Activated CD4-positive, alpha-beta T cell treated with anti-CD3 and anti-CD28 coated beads, Interleukin-2, amount 50 U/mL, for 4 hours (primary cell): Measurements from ENCODE around the gene RND3.

Experiments
- DNase-seq, 2 experiments: peaks; one replicate each; pipeline ENCODE4 v3.0.0-alpha.2; 2020

RND3 gene

GRCh38 chr2:150474326-150475074, 13.0 kb downstream of the RND3 start:
- DNase-seq, result no peak

DNA sequence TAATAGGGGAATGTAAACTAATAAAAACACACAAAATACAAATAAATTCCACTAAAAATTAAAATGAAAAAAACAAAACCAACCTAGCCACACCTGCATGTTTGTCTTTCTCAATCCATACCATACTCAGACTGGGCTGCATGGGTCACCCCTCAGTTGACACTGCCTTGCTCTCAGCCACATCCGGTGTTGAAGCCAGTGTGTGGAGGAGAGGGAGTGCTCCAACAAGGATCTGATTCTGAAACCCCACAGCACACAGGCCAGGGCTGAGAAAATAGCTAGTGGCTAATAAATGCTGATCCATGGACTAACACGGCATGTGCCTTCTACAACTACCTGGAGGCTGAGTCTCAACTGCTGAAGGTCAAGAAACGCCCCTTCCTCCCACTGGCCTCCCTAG, 13.7 kb downstream of the RND3 start:
- DNase-seq, result no peak

DNA sequence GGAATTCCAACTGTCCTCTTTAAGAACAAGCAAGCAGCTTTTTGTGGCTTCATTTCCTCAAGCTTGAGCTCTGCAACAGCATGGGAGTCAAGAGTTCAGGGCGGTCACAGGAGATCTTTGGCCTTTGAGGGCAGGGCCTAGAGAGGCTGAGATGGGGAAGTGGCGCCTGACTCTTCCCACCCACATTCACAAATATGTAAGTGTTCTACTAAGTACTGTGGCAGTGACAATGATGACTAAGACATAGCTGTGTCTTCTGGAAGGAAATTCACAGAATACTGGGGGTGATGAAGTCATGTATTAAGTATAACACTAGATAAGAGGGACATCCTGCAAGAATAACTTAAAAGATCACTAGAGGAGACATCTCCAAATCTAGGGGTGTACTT, 15.0 kb downstream of the RND3 start:
- no peak for DNase-seq

- no peak for DNase-seq
Measured at GRCh38 chr2:150471813-150472510, 15.5 kb downstream of the RND3 start.

GRCh38 chr2:150470435-150470834, 17.0 kb downstream of the RND3 start:
- DNase-seq, result no peak

- no peak for DNase-seq
Measured at GRCh38 chr2:150469706-150470274, 17.7 kb downstream of the RND3 start.

- DNase-seq, result no peak
Measured at GRCh38 chr2:150468350-150468960, 19.0 kb downstream of the RND3 start.

DNA sequence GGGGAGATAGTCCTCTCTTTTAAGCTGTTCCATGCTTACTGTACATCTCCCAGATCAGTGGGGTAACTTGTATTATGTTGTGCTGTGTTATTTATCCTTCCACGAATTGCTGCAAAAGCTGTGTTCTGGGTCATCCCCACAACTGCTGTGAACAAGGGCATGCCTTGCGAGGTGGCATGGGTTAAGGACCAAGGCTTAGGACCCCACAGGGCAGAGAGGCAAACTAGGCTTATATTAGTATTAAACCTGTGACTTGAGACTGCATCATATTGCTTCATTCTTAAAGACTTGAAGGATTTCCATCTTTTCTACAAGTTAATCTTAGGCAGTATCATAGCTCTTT, 19.9 kb downstream of the RND3 start:
- no peak for DNase-seq

GRCh38 chr2:150466741-150467620, 20.5 kb downstream of the RND3 start:
- no peak for DNase-seq

DNA sequence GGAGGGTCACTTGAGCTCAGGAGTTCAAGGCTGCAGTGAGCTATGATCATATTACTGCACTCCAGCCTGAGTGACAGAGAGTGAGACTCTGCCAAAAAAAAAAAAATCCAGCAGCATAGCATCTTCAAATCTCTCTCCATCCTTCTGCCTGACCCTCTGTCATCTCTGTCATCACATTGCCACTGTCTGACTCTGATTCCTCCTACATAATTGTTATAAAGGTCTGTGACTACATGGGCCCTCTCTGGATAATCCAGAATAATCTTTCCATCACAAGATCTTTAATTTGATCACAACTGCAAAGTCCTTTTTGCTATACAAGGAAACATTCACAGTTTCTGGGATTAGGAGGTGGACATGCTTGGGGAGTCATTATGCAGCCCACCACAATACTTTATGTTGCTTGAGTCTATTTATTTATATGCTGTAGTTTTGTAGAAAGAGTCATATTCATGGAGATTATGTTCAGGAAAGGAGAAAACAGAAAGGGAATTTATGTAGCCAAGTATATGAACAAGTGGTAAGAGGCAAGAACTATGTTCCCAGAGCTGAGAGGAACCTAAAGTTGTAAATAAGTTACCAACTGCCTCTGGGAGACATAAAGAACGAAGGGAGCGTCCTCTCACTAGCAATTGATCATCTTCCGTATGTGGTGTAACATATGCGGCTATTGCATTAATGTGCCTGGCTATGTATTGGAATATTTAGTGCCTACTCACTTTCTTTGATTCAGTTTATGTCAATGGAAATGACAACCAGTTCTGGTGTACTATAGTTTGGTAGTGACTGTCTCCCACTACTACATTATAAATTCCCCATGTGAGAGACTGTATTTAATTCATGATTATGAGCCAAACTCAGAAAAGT, 21.5 kb downstream of the RND3 start:
- DNase-seq, result no peak

GRCh38 chr2:150464986-150465385, 22.5 kb downstream of the RND3 start:
- DNase-seq, result no peak

DNA sequence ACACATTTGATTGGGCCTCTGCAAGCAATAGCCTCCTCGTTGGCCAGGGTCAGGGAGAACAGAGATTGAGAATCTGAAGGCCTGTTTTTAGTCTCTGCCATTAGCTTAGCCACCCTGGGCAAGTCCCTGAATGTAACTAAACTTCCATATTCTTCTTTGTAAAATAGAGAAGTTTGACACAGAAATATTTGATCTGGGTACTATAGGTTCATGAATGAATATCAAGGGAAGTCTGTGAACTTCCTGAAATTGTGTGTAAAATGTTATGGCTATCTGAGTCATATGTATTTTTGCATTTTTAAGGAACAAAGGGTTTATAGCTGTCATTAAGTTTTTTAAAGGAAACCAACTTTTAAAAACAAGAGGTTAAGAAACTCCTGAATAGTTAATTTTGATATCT, 23.2 kb downstream of the RND3 start:
- no peak for DNase-seq

DNA sequence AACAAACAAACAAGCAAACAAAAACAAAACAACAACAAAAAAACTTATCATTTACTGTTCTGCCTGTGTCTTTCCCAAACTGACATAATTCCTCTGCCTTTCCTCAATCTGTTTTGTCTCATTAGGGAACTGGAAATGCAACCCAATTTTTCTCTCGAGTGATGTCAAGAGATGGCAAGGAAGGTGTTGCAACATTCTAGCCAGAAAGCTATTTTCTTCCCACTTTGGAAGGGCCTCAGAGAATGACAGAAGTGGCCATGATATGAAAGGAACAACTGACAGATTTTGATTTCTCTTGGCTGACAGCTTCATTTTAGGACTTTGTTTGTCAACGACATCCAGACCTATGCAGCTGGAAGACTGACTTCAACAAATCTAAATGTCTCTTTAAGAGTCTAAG, 24.7 kb downstream of the RND3 start:
- DNase-seq, result no peak

- no peak for DNase-seq
Measured at GRCh38 chr2:150459281-150459680, 28.2 kb downstream of the RND3 start.

DNA sequence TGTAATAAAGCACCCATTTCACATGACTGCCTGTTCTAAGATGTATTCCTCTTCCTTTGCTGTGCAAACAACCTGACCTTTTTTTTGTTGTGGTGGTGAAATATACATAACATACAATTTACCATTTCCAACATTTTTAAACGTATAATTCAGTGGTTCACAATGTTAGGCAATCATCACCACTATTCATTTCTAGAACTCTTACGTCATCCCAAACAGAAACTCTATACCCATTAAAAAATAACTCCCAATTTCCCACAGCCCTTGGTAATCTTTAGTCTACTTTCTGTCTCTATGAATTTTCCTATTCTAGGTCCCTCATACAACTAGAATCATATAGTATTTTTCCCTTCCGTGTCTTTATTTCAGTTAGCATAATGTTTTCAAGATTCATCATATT, 36.7 kb downstream of the RND3 start:
- DNase-seq, result no peak

- DNase-seq, result no peak
Measured at GRCh38 chr2:150449856-150450255, 37.6 kb downstream of the RND3 start.

GRCh38 chr2:150445398-150445797, 42.1 kb downstream of the RND3 start:
- no peak for DNase-seq

- no peak for DNase-seq
Measured at GRCh38 chr2:150442484-150442883, 45.0 kb downstream of the RND3 start.

- DNase-seq, result no peak
Measured at GRCh38 chr2:150441784-150442183, 45.7 kb downstream of the RND3 start.

- DNase-seq, result no peak
Measured at GRCh38 chr2:150441226-150441625, 46.2 kb downstream of the RND3 start.

DNA sequence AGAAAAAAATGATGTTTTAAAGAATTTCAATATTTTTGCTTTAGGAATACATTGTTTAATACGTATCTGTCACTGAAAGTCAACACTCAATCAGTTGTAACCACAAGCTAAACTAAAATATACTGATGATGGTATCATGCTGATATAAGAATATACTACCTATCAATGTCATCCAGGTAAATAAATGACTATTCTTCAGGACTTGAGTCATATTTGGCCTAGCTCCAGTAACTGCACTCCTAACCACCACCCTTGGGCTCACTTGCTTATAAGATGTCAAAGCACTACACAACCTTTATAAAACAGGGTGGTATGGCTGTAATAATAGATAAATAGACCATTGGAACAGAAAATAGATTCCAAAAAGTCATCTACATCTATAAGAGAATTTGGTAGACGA, 48.8 kb downstream of the RND3 start:
- no peak for DNase-seq

- no peak for DNase-seq
Measured at GRCh38 chr2:150438041-150438440, 49.4 kb downstream of the RND3 start.
